Measurements from ENCODE around the gene CRHR1.
"Not testable (repeated sequence)": the region's sequence is repeated elsewhere in the genome, so short reads cannot be mapped to it uniquely, and the experiment has no call there.

Gene CRHR1

GRCh38 chr17:45784293-45784740, at the start of gene CRHR1:
CRHR1 (plus strand) TSS chr17:45784320; CDS start chr17:45784545, 225 bp downstream.
- DNase-seq (ENCODE audit: low spot score): no peak

GRCh38 chr17:45734598-45734997, 49.5 kb upstream of the CRHR1 start:
- DNase-seq (ENCODE audit: low spot score): no peak

- DNase-seq (ENCODE audit: low spot score): no peak
These were observed 48.6 kb upstream of the CRHR1 start for GRCh38 chr17:45735488-45735887.

GRCh38 chr17:45739786-45740185, 44.3 kb upstream of the CRHR1 start:
- DNase-seq (ENCODE audit: low spot score): no peak

- DNase-seq (ENCODE audit: low spot score): peak; percentile 72
These were observed 43.4 kb upstream of the CRHR1 start for GRCh38 chr17:45740553-45741330.

GRCh38 chr17:45742251-45742650, 41.9 kb upstream of the CRHR1 start:
- no peak for DNase-seq (ENCODE audit: low spot score)

- no peak for DNase-seq (ENCODE audit: low spot score)
These were observed 40.3 kb upstream of the CRHR1 start for GRCh38 chr17:45743626-45744326.

GRCh38 chr17:45744826-45745225, 39.3 kb upstream of the CRHR1 start:
- not testable (repeated sequence) for DNase-seq (ENCODE audit: low spot score)

- no peak for DNase-seq (ENCODE audit: low spot score)
These were observed 38.3 kb upstream of the CRHR1 start for GRCh38 chr17:45745601-45746494.

- DNase-seq (ENCODE audit: low spot score): peak; percentile 9
These were observed 36.2 kb upstream of the CRHR1 start for GRCh38 chr17:45747911-45748310.

- DNase-seq (ENCODE audit: low spot score): no peak
These were observed 35.3 kb upstream of the CRHR1 start for GRCh38 chr17:45748731-45749310.

- DNase-seq (ENCODE audit: low spot score): no peak
These were observed 34.2 kb upstream of the CRHR1 start for GRCh38 chr17:45749831-45750335.

- no peak for DNase-seq (ENCODE audit: low spot score)
These were observed 33.2 kb upstream of the CRHR1 start for GRCh38 chr17:45750779-45751440.

- DNase-seq (ENCODE audit: low spot score): no peak
These were observed 32.7 kb upstream of the CRHR1 start for GRCh38 chr17:45751466-45751865.

GRCh38 chr17:45752246-45752645, 31.9 kb upstream of the CRHR1 start:
- no peak for DNase-seq (ENCODE audit: low spot score)

- no peak for DNase-seq (ENCODE audit: low spot score)
These were observed 30.4 kb upstream of the CRHR1 start for GRCh38 chr17:45753645-45754225.

- DNase-seq (ENCODE audit: low spot score): no peak
These were observed 29.1 kb upstream of the CRHR1 start for GRCh38 chr17:45755050-45755449.

- no peak for DNase-seq (ENCODE audit: low spot score)
These were observed 27.7 kb upstream of the CRHR1 start for GRCh38 chr17:45756266-45756991.

- DNase-seq (ENCODE audit: low spot score): no peak
These were observed 26.5 kb upstream of the CRHR1 start for GRCh38 chr17:45757431-45758218.
